Measurements from ENCODE around the gene SETD1A. TPM values are rescaled to one million over a fixed set of nuclear protein-coding genes. Genes with fewer than 3 reads are reported as not detected.

SETD1A gene
- total RNA-seq, 2 donors from 2014 or later = 23.8 to 25.0 TPM

DNA sequence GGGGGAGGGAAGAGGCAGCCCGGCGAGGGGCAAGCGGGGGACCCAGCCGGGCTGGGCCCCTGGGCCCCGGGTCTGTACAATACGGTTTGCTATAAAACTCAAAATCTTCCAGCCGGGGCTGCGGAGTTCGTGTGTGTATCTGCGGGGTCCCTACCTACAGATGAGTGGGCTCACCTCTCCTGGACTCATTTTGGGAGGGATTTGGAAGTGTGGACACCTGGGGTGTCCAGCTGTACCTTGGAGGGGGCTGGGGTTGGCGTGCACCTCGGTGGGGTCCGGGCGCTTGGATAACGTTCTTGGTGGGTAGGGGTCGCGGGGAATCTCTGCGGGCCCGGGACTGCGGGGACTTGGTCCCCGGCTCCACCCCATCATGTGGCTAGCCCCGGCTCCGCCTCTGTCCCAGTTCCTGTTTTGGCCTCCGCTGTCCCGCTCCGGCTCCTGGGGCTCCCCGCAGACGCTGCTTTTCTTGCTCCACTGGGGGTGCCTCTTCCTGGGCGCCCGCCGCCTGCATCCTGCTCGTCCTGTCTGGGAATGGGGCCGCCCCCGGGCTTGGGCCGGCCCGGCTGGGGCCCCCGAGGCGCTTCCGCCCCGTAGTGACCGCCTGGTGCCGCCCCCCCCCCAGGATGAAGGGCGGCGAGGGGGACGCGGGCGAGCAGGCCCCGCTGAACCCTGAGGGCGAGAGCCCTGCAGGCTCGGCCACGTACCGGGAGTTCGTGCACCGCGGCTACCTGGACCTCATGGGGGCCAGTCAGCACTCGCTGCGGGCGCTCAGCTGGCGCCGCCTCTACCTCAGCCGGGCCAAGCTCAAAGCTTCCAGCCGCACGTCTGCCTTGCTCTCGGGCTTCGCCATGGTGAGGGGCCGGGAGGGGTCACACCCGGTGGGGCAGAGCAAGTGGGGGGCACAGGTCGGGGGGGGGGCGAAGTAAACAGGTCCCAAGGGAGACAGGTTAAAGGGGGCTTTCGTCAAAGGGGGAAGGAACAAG is 8.6 kb upstream of the SETD1A start, which contains the start of gene ORAI3:
Gene ORAI3 (plus strand): TSS at position 402 of the 983 bp plus-strand sequence. CDS start 222 bp downstream, at position 624.
- peak; percentile 86 for DNase-seq
- TF ChIP-seq, protein P1, sequence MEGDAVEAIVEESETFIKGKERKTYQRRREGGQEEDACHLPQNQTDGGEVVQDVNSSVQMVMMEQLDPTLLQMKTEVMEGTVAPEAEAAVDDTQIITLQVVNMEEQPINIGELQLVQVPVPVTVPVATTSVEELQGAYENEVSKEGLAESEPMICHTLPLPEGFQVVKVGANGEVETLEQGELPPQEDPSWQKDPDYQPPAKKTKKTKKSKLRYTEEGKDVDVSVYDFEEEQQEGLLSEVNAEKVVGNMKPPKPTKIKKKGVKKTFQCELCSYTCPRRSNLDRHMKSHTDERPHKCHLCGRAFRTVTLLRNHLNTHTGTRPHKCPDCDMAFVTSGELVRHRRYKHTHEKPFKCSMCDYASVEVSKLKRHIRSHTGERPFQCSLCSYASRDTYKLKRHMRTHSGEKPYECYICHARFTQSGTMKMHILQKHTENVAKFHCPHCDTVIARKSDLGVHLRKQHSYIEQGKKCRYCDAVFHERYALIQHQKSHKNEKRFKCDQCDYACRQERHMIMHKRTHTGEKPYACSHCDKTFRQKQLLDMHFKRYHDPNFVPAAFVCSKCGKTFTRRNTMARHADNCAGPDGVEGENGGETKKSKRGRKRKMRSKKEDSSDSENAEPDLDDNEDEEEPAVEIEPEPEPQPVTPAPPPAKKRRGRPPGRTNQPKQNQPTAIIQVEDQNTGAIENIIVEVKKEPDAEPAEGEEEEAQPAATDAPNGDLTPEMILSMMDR (conservative IDR thresholded peaks at IDR 0.05) = no peak
- 0% methylated on average over 11 to 69 of the region's 70 CpGs for WGBS, 2 experiments (ENCODE audit: insufficient coverage in 1 of 2, insufficient read length in 1 of 2)
- Mint-ChIP-seq H3K36me3 (ENCODE audit: low read depth) (peaks cover 25% of the 10 kb centered on the region), H3K4me1 (peaks cover 22% of the 10 kb centered on the region), H3K4me3 (peak within 1 kb of the TSS; percentile 82), H3K27ac (peak within 1 kb of the TSS; percentile 96), H3K9me3 (no peaks in the 10 kb centered on the region), H3K27me3 (ENCODE audit: insufficient read depth) (no peaks in the 10 kb centered on the region)
- Histone ChIP-seq H3K27me3 (ENCODE audit: control insufficient read depth, insufficient read depth, low read length, poor library complexity, severe bottlenecking) (no peaks in the 10 kb centered on the region), H3K27ac (ENCODE audit: low read depth, low read length) (peak within 1 kb of the TSS; percentile 95), H3K9ac (ENCODE audit: extremely low read depth, low read length, poor library complexity, severe bottlenecking) (peak within 1 kb of the TSS; percentile 82), H3K9me3 (ENCODE audit: control insufficient read depth, low read length) (no peaks in the 10 kb centered on the region), H3K4me1 (ENCODE audit: control insufficient read depth, insufficient read depth, low read length) (peaks cover 12% of the 10 kb centered on the region), H3K4me3 (ENCODE audit: low read length) (peak within 1 kb of the TSS; percentile 91), H3K36me3 (ENCODE audit: control insufficient read depth, insufficient read depth, low read length) (peaks cover 31% of the 10 kb centered on the region)

DNA sequence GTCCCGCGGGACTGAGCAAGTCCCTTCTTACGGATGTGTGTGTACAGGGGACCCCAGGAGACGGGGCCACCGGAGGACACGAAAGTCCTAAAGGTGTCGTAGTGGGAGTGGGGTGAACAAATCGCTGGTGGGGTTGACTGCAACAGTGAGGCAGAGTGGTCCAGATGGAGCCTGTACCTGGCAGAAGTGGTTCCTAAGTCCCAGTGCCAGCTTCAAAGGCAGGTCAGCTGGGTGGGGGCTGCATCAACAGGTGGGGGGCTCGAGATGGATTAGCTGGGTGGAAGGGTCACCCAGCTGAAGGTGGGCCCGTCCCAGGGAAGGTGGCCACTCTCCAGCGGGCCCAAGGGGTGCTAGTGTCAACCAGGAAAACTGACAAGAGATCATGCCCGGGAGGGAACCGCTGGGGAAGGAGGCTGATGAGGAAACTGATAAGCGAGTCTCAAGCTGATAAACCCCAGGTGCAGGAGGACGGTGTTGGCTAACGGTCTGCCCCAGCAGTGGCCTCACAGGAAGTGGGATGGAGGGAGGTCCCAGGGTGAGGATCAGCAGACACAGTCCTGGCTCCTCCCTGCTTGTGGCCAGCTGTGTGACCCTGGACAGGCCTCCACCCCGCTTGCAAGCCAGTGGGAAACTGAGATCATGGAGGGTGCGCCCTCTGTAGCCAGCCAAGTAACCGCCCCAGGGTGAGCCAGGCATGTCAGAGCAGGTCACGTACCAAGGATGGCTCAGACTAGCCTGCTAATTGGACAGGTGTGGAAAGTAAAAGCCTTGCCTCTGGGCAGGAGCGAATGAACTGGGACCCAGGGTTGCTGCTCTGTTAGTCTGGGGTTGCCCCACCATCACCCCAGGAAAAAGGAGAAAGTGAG is 7.7 kb upstream of the SETD1A start:
- Histone ChIP-seq H3K27ac (ENCODE audit: low read depth, low read length) (peak overlapping the region; percentile 52), H3K4me3 (ENCODE audit: low read length) (peak overlapping the region; percentile 91), H3K9ac (ENCODE audit: extremely low read depth, low read length, poor library complexity, severe bottlenecking) (peak overlapping the region; percentile 80), H3K9me3 (ENCODE audit: control insufficient read depth, low read length) (no peaks in the 10 kb centered on the region), H3K27me3 (ENCODE audit: control insufficient read depth, insufficient read depth, low read length, poor library complexity, severe bottlenecking) (no peaks in the 10 kb centered on the region), H3K36me3 (ENCODE audit: control insufficient read depth, insufficient read depth, low read length) (peaks cover 22% of the 10 kb centered on the region), H3K4me1 (ENCODE audit: control insufficient read depth, insufficient read depth, low read length) (peaks cover 12% of the 10 kb centered on the region)
- peak; percentile 90 for DNase-seq
- no peaks in the 10 kb centered on the region for H3K27me3 Mint-ChIP-seq (ENCODE audit: insufficient read depth)
- peak overlapping the region; percentile 87 for H3K27ac Mint-ChIP-seq
- peaks cover 22% of the 10 kb centered on the region for H3K4me1 Mint-ChIP-seq
- H3K4me3 Mint-ChIP-seq = peak overlapping the region; percentile 82
- WGBS, 2 experiments (ENCODE audit: insufficient coverage in 1 of 2, insufficient read length in 1 of 2) = 11 to 14% methylated on average over 14 to 21 of the region's 21 CpGs
- H3K36me3 Mint-ChIP-seq (ENCODE audit: low read depth) = peaks cover 16% of the 10 kb centered on the region
- TF ChIP-seq, protein P1 (conservative IDR thresholded peaks at IDR 0.05) = peak; percentile 36
- H3K9me3 Mint-ChIP-seq = no peaks in the 10 kb centered on the region

DNA sequence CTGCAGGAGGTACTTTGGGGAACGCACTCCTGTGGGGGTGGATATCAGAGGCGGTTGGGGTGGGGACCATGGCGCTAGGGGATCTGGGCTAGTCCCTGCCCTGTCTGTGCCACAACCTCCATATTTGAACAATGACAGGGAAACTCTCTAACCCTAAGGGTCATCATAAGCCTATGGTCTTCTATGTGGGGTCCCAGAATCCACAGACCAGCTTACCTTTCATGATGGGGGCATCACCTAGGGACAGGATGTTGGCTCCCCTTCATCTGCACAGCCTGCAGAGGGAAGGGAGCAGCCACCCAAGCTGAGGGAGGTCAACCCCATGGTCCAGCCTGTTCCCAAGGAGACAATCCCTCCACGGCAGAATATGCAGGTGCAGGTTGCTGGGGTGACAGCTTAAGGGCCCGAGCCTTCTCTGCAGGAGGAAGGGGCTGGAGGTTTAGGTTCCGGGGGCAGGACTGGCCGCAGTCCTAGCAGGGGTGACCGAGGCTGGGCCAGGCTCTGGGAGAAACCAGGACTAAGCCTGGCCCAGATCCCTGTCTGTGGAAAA is 7.0 kb upstream of the SETD1A start:
- DNase-seq = no peak
- Mint-ChIP-seq H3K4me1 (peaks cover 22% of the 10 kb centered on the region), H3K36me3 (ENCODE audit: low read depth) (peaks cover 10% of the 10 kb centered on the region), H3K9me3 (no peaks in the 10 kb centered on the region), H3K4me3 (peak overlapping the region; percentile 82), H3K27me3 (ENCODE audit: insufficient read depth) (no peaks in the 10 kb centered on the region), H3K27ac (peak overlapping the region; percentile 87)
- H3K36me3 ChIP-seq (ENCODE audit: control insufficient read depth, insufficient read depth, low read length) = peaks cover 16% of the 10 kb centered on the region
- 67 to 91% methylated on average over 1 to 8 of the region's 8 CpGs for WGBS, 2 experiments (ENCODE audit: insufficient coverage in 1 of 2, insufficient read length in 1 of 2)
- no peaks in the 10 kb centered on the region for H3K9me3 ChIP-seq (ENCODE audit: control insufficient read depth, low read length)
- no peak overlapping the region for H3K27ac ChIP-seq (ENCODE audit: low read depth, low read length)
- H3K4me3 ChIP-seq (ENCODE audit: low read length) = peak overlapping the region; percentile 91
- H3K4me1 ChIP-seq (ENCODE audit: control insufficient read depth, insufficient read depth, low read length) = peaks cover 12% of the 10 kb centered on the region
- TF ChIP-seq, protein P1 (conservative IDR thresholded peaks at IDR 0.05) = no peak
- no peaks in the 10 kb centered on the region for H3K27me3 ChIP-seq (ENCODE audit: control insufficient read depth, insufficient read depth, low read length, poor library complexity, severe bottlenecking)
- no peak overlapping the region for H3K9ac ChIP-seq (ENCODE audit: extremely low read depth, low read length, poor library complexity, severe bottlenecking)

All from endodermal cell (in vitro differentiated cells).